GM21381 (cell line): Measurements from ENCODE around the gene C11orf65.
"Not testable (repeated sequence)": the region's sequence is repeated elsewhere in the genome, so short reads cannot be mapped to it uniquely, and the experiment has no call there.

Experiments
- ATAC-seq: cut with Tn5 transposase; IDR thresholded peaks from one replicate; pipeline ENCODE4 v1.9.1; 2021; ENCODE audit warnings: mild to moderate bottlenecking, moderate library complexity; ENCODE audit not compliant: unreplicated experiment

Gene C11orf65

DNA sequence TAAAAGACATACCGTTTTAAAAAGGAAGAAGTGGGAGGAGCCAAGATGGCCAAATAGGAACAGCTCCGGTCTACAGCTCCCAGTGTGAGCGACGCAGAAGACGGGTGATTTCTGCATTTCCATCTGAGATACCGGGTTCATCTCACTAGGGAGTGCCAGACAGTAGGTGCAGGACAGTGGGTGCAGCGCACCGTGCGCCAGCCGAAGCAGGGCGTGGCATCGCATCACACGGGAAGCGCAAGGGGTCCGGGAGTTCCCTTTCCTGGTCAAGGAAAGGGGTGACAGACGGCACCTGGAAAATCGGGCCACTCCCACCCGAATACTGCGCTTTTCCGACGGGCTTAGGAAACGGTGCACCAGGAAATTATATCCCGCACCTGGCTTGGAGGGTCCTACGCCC is 93.8 kb downstream of the C11orf65 start:
- not testable (repeated sequence) for ATAC-seq

DNA sequence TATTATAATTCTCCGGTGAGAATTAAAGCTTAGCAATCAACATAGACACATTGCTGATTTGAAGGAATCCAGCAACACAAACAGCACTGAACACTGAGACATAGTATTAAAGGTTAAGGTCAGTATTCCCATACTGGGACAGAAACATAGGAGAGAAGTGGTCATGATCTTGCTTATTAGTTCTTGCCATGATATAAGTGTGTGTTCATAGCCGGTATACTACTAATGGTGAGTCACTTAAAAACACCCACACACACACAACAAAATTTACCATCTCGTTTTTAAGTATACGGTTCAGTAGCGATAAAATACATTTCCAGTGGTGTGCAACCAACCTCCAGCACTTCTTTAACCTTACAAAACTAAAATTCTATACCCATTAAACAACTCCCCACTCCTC is 96.3 kb downstream of the C11orf65 start:
- no peak for ATAC-seq

- no peak for ATAC-seq
Observed at GRCh38 chr11:108370315-108370714, 97.0 kb downstream of the C11orf65 start.

- no peak for ATAC-seq
Observed at GRCh38 chr11:108369064-108369463, 98.3 kb downstream of the C11orf65 start.

- no peak for ATAC-seq
Observed at GRCh38 chr11:108368134-108368533, 99.2 kb downstream of the C11orf65 start.

- ATAC-seq, result no peak
Observed at GRCh38 chr11:108364159-108364558, 103.2 kb downstream of the C11orf65 start.

GRCh38 chr11:108351468-108351867 is 115.9 kb downstream of the C11orf65 start:
- ATAC-seq, result no peak

DNA sequence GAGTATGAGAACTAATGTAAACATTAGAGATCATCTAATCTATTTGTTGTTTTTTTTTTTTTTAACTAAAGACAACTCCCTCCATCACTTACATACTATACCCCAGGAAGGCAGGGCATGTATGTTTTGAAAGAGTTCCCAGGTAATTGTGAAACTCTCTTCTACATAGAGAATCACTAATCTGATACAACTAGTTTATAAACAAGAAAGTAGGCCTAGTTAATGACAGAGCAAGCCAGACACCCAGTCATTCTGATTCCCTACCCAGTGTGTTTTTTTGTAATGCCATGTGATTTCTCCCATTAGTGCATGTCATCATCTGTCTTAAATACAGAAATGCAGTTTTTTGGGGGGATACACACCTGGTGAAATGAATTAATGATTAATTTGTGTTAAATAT is 120.9 kb downstream of the C11orf65 start:
- ATAC-seq, result no peak

DNA sequence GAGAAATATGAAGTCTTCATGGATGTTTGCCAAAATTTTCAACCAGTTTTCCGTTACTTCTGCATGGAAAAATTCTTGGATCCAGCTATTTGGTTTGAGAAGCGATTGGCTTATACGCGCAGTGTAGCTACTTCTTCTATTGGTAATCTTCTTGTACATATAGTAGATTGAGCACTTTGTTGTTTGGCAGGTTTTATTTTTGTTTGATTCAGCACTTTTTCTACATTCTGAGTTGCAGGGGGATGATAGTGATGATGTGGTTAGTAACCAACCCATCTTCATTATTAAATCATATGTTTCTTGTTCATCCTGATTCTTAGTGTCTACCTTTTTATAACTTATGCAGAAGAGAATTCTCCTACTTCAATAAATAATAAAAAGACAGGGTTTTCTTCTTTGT is 121.6 kb downstream of the C11orf65 start:
- no peak for ATAC-seq

- no peak for ATAC-seq
Observed at GRCh38 chr11:108343714-108344113, 123.6 kb downstream of the C11orf65 start.

DNA sequence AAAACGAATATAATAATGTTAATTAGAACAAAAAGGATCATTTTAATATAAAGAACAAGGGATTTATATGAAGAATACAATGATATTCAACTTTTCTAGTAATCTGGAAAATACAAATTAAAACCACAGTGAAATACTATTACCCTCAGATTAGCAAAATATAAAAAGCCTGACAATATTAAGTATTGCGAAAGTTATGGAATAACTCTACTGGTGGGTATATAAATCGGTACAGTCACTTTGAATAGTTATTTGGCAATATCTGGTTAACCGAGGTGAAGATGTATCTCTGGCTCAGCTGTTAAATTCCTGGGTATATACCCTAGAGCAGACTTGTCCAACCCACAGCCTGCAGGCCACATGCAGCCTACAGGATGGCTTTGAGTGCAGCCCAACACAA is 125.7 kb downstream of the C11orf65 start:
- no peak for ATAC-seq

- ATAC-seq, result no peak
Observed at GRCh38 chr11:108340973-108341372, 126.4 kb downstream of the C11orf65 start.

- ATAC-seq, result no peak
Observed at GRCh38 chr11:108338750-108339149, 128.6 kb downstream of the C11orf65 start.

DNA sequence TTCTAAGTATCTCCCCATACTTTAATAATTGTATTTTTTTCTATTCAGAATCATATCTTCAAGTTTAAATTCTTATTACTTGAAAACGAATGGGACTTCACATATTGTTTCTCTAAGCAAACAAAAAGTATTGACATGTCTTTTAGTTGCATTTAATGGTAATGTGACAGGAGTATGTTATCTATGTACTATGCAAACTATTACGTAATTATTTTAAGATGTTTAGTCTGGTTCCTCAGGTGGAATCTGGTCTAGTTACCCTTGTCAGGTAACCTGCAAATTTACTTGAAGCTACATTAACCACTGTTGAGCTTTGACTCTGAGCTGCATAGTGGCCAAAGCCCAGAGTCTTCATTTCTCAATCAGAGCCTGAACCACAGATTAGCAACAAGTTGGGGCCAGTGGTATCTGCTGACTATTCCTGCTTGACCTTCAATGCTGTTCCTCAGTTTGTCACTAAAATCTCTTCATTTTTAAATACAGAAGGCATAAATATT is 133.9 kb downstream of the C11orf65 start:
- ATAC-seq, result no peak
